Left forelimb (tissue), 1 donor: ENCODE data around the gene DNAH1.
A peak's percentile ranks its signal among the peaks of the same experiment; 100 is the strongest.
"Not testable (repeated sequence)": the region's sequence is repeated elsewhere in the genome, so short reads cannot be mapped to it uniquely, and the experiment has no call there.

ENCODE experiments used
- DNase-seq: peaks from one replicate; pipeline ENCODE4 v3.0.0-alpha.2; 2018; ENCODE audit warnings: low spot score

DNAH1 gene

DNA sequence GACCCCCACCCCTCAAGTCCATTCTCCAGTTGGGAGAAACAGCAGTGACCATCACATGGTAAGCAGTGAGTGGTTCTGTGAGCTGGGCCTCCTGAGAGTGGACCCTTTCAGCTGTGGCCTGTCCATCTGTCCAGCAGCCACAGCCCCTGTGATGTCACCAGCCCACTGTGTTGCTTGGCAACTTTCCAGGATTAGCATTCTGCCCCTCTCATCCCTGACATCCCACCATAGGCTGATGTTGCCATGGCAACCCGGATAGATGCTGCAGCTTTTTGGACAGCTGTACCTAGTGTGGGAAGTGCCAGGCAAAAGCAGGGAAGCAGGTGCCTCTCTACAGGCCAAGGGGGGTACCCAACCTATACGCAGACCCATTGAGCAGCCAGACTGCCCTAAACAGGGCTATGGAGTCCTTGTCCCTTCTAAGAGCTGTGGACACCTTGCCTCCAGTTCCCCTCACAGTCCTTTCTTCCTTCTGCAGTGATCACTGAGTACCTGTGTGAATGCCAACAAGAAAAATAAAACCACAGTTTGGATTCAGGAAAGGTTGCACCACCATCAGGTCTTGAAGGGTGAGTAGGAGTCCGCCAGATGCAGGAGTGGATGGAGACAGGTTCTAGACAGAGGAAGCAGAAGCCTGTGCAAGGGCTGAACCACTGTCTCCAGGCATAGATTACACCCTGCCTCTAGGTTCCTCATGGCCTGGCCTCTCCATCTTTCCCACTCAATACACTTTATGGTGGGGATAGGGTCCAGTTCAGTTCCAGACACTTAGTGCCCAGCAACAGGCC lies at the start of gene DNAH1:
TSS of gene DNAH1 (plus strand) at position 343 of the 788 bp plus-strand sequence. CDS start 6,124 bp downstream, outside the sequence.
- DNase-seq: no peak

- DNase-seq: no peak
Measured at GRCh38 chr3:52268036-52268435, 48.1 kb upstream of the DNAH1 start.

DNA sequence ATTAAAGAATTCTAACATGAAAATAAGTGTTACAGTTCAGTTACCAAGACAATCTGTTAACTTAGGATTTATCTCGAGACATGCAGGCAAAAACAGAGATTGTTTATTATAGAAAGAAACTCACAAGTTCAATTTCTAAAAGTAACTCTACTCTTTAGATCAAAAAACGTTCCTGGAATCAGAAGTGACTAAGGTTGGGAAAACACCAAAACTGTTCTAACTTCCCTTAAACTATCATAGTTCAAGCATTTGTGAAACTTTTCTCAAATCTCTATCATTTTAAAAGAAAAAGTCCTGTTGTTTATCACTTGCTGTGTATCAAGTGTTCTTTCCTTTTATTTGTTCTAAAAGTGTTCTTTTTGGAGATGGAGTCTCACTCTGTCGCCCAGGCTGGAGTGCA lies 46.3 kb upstream of the DNAH1 start:
- DNase-seq: no peak

DNA sequence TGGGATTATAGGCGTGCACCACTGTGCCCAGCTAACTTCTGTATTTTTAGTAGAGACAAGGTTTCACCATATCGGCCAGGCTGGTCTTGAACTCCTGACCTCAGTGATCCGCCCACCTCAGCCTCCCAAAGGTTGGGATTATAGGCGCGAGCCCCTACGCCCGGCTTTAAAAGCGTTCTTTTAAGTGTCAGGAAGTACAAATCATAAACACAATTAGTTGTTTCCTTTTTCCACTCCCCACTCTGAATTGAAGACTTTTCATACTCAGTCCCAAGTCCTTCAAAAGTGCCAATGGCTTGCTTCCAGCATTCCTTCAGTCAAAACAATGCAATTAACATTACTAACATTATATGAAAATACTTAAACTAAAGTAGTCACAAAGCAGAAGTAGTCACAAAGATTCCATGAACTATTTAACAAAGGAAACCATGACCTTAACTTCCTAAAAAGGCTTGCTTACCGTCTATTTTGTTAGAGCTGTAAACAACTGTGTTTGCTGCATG lies 45.8 kb upstream of the DNAH1 start:
- no peak for DNase-seq

- not testable (repeated sequence) for DNase-seq
Measured at GRCh38 chr3:52272172-52272571, 43.9 kb upstream of the DNAH1 start.

DNA sequence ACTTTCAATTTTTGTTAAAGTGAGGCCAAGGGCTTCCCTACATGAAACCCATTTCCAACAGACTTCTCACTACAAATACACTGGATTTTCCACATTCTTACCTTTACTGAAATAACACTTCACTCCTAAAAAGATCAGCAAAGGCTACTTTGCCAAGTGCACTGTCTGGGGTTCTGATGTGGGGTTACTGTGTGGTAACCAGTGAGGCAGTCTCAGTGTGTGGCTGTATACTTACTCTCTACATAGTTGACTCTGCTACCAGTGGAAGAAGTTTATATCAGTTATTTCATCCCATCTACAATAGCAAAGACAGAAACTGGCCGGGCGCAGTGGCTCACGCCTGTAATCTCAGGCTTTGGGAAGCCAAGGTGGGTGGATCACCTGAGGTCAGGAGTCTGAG lies 43.3 kb upstream of the DNAH1 start:
- no peak for DNase-seq

- not testable (repeated sequence) for DNase-seq
Measured at GRCh38 chr3:52274781-52275180, 41.3 kb upstream of the DNAH1 start.

- DNase-seq: no peak
Measured at GRCh38 chr3:52277071-52277964, 38.8 kb upstream of the DNAH1 start.

DNA sequence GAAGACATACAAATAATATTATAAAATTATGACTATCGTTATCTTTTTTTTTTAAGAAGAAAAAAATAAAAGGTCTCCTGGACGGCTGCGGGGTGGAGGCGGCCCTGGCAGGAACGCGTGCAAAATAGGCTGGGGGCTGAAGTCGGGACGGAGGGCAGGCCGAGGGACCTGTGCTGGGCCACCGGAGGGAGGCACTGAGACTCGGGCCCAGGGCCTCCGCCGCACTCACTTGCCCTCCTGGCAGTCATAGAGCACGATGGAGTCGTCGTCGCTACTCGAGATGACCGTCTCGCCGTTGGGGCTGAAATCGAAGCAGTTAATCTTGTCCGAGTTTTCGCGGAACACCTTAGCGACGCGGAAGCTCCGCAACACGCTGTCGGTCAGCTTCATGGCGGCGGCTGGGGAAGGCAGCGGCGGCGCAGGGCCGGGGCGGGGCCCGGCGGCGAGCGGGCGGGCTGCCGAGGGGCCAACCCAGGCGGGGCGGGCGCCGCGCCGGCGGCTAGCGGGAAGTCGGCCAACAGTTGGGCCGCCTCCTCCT lies 38.1 kb upstream of the DNAH1 start:
- DNase-seq: no peak

DNA sequence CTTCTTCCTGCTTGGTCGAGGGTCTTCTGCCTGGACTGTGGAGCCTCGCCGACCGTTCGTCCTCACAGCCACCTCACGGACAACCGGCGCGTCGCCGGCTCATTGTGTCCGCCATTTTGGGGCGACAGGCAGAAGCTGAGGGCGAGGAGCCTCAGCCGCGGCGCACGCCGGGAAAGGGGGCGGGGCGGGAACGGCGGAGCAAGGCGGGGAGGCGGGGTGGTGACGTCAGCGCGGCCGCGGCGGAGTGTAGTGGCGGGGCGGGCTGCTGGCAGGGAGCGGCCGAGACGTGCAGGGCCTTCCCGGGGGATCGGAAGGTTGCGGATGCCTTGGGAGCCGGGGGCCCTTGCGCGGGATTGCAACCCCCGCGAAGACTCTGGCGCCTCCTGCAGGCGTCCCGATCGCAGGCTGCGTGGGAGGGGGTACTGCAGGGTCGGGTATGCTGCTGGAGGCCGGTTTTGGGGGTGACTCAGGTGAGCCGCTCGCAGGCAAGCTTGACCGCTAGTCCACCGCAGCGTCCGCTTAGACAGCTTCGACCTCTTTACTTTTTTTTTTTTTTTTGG lies 37.5 kb upstream of the DNAH1 start, which contains the start of gene WDR82:
TSS of gene WDR82 (minus strand) at position 140 of the 560 bp plus-strand sequence. CDS start 288 bp downstream, outside the sequence.
- DNase-seq: peak; percentile 99

DNA sequence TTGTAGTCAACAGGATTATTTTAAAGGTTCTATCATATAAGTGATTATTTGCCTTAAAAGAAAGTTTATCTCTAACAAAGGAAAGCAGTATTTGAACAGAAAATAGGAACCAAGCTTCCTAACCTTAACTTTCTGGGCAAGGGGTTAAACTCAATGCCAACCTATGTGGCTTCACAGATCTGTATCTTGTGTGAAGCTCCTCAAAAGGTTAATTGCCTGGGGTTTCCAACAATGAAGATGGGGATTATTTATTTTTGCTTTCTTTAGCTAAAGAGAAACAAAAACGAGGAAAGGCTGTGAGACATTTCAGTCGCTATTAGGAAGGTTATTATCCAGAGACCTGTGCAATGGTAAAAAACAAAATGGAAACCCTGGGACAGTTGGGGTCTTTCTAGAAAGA lies 36.5 kb upstream of the DNAH1 start:
- DNase-seq: no peak

- DNase-seq: no peak
Measured at GRCh38 chr3:52280050-52280461, 36.1 kb upstream of the DNAH1 start.

DNA sequence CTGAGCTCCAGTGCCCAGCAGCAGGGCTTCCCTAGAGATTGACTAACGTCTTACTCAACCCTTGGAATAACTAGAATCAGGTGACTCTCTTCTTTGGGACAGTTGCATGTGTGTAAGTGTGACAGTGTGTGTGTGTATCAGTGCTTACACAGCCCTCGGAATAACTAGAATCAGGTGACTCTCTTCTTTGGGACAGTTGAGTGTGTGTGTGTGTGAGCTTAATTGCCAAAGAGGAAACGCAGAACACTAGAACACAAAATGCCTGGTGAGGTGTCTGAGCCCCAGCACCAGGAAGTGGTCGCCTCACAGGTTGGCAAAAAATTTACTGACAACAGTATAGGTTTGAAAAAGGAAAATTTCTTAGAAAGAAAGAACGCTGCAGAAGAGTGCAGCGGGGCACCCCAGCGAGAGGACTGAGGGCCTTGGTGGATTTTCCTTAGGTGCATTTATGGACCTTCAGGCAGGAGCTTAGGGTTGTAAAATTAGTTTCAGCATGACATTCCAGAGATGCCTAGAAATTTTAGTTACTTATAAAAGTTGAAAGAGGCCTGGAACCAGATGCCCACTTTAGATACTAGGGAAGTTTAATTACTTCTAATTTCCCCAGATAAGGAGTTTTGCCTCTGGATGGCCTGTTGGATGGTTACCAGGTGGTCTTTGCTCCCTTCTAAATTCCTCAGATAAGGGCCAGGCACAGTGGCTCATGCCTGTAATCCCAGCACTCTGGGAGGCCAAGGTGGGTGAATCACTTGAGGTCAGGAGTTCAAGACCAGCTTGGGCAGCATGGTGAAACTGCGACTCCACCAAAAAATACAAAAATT lies 33.9 kb upstream of the DNAH1 start:
- DNase-seq: no peak

GRCh38 chr3:52283306-52283705 lies 32.8 kb upstream of the DNAH1 start:
- DNase-seq: no peak

DNA sequence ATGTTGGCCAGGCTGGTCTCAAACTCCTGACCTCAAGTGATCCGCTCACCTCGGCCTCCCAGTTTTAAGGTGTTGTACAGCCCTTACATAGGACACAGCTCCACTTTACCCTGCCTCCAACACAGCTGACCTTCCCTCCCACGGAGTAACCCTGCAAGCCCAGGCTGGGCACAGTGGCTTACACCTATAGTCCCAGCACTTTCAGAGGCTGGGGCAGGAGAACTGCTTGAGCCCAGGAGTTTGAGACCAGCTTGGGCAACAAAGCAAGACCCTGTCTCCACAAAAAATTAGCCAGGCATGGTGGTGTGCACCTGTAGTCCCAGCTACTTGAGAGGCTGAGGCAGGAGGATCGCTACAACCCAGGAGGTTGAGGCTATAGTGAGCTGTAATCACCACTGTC lies 32.1 kb upstream of the DNAH1 start:
- not testable (repeated sequence) for DNase-seq

DNA sequence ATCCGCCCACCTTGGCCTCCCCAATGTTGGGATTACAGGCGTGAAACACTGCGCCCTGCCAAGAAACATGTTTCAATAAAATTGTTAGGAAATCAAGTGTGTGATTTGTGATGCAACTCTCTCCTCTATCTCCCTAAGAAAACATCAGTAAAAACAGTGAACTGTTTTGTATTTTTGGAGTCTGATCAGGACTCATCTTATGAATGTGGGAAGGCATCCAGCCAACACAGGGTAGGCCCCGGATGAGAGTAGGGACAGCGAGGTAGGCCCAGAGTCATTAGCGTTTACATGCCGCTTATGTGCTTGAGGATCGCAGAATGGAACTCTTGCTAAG lies 29.4 kb upstream of the DNAH1 start:
- no peak for DNase-seq

GRCh38 chr3:52288674-52289073 lies 27.4 kb upstream of the DNAH1 start:
- DNase-seq: no peak

GRCh38 chr3:52289338-52289746 lies 26.8 kb upstream of the DNAH1 start:
- DNase-seq: no peak

DNA sequence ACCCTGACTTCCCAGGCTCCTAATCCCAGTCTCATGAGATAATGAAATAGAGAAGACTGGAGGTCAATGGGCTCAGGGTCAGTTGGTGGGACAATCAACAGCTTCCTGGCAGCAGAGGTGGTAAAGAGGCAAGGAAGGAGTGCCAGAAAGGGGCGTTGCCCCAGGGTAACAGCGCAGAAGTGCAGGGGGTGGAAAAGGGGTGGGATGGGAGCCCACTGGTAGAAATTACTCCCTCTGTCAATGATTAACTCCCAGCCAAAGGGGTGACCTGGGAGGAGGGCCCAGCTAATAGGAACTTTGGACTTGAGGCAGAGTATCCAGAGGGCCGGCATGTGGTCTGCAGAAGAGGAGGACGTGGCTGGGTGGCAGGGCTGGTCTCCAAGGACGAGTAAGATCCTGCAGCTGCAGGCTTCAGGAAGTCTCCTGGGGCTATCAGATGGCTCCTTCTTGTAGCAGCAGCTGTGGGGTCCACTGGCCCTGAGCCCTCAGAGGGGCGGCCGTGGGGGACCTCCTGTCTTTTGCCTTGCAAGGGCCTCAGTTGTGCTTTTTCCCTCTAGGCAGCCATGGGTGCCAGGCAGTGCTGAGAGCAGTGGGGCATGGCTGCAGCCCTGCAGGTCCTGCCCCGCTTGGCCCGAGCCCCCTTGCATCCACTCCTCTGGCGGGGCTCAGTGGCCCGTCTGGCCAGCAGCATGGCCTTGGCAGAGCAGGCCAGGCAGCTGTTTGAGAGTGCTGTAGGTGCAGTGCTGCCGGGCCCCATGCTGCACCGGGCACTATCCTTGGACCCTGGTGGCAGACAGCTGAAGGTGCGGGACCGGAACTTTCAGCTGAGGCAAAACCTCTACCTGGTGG lies 26.1 kb upstream of the DNAH1 start:
- no peak for DNase-seq
